K562 (cell line): ENCODE measurements around the gene PPP2R3B. TPM values are rescaled to one million over a fixed set of nuclear protein-coding genes. Genes with fewer than 3 reads are reported as not detected.

Experiments used
- ETV6 ChIP-seq, 3 experiments: fragments of 150-350 bp in 1 of 3; sonication (generic) in 1 of 3; formaldehyde crosslinking in 1 of 3; IDR thresholded peaks; 2 replicates each; pipeline versions ENCODE4 v1.6.1 to v1.8.0; 2014 to 2022; ENCODE audit warnings: borderline replicate concordance in 2 of 3, low read depth in 2 of 3, antibody characterized with exemption in 1 of 3, low read length in 1 of 3, mild to moderate bottlenecking in 1 of 3, missing genetic modification reagents in 1 of 3
- MCM5 ChIP-seq: fragments of 450-650 bp; IDR thresholded peaks from 2 replicates; pipeline ENCODE4 v1.6.1; 2016; ENCODE audit warnings: low read depth
- RBFOX2 ChIP-seq: fragments of 200-400 bp; formaldehyde crosslinking; IDR thresholded peaks from 2 replicates; pipeline ENCODE4 v1.6.1; 2017; ENCODE audit warnings: low read depth, mild to moderate bottlenecking, low read length, moderate library complexity
- RBM17 ChIP-seq: fragments of 200-400 bp; formaldehyde crosslinking; IDR thresholded peaks from 2 replicates; pipeline ENCODE4 v1.6.1; 2017; ENCODE audit warnings: low read depth, mild to moderate bottlenecking, low read length, borderline replicate concordance
- RBM25 ChIP-seq: fragments of 200-400 bp; formaldehyde crosslinking; IDR thresholded peaks from 2 replicates; pipeline ENCODE4 v1.6.1; 2018; ENCODE audit warnings: low read length, low read depth, moderate library complexity; ENCODE audit not compliant: severe bottlenecking
- RUNX1 ChIP-seq: sonication (generic); IDR thresholded peaks from 2 replicates; pipeline ENCODE4 v1.6.1; 2016; ENCODE audit warnings: antibody characterized with exemption, low read depth
- polyA plus RNA-seq, 8 experiments: library from polyadenylated mRNA; depleted of rRNA in 4 of 8; stranded (reverse) in 5 of 8; unstranded in 3 of 8; fragments of >200 nt; fragmentation: Nextera tagmentation in 2 of 8; fragmentation: Illumina TruSeq in 1 of 8; extraction: Ambion mirVana in 2 of 8; extraction: Trizol in 1 of 8; gene quantifications; 2 replicates each; pipeline versions ENCODE4 v1.2.1 to v1.2.3, GENCODE V29; 2011 to 2014; ENCODE audit warnings: inconsistent platforms in 1 of 8, missing spikeins in 1 of 8
- total RNA-seq, 7 experiments: library from RNA; depleted of rRNA in 6 of 7; stranded (reverse); fragments of >200 nt in 6 of 7; fragmentation: Illumina TruSeq in 2 of 7; extraction: Trizol in 2 of 7; gene quantifications; 2 replicates each; pipeline versions ENCODE4 v1.2.1 to v1.2.3, GENCODE V29; 2011 to 2021; ENCODE audit warnings: low replicate concordance in 1 of 7
- TF ChIP-seq, protein P1 (sequence below): fragments of 200-800 bp; sonication (Bioruptor generic); IDR thresholded peaks from 2 replicates; pipeline ENCODE4 v1.6.1; 2016; ENCODE audit warnings: missing genetic modification characterization, missing compliant biosample characterization
- TF ChIP-seq, protein P2 (sequence below): sonication (generic); formaldehyde crosslinking; IDR thresholded peaks from 2 replicates; pipeline ENCODE4 v1.5.0; 2020; ENCODE audit warnings: missing genetic modification reagents
- TF ChIP-seq, protein P3 (sequence below), 2 experiments: IDR thresholded peaks; 2 replicates each; pipeline ENCODE4 v1.6.1; 2012; ENCODE audit warnings: improper control_type of control experiment in 2 of 2, low read depth in 2 of 2, low read length in 2 of 2, borderline replicate concordance in 1 of 2

PPP2R3B gene
- total and polyA plus RNA-seq, 9 of the 15 experiments (the other 6 are each of a cell fraction or from before 2014, with no cell fraction given), result 0.04 to 18.2 (median 8.2) TPM; not detected in 1

- TF ChIP-seq, protein P1, sequence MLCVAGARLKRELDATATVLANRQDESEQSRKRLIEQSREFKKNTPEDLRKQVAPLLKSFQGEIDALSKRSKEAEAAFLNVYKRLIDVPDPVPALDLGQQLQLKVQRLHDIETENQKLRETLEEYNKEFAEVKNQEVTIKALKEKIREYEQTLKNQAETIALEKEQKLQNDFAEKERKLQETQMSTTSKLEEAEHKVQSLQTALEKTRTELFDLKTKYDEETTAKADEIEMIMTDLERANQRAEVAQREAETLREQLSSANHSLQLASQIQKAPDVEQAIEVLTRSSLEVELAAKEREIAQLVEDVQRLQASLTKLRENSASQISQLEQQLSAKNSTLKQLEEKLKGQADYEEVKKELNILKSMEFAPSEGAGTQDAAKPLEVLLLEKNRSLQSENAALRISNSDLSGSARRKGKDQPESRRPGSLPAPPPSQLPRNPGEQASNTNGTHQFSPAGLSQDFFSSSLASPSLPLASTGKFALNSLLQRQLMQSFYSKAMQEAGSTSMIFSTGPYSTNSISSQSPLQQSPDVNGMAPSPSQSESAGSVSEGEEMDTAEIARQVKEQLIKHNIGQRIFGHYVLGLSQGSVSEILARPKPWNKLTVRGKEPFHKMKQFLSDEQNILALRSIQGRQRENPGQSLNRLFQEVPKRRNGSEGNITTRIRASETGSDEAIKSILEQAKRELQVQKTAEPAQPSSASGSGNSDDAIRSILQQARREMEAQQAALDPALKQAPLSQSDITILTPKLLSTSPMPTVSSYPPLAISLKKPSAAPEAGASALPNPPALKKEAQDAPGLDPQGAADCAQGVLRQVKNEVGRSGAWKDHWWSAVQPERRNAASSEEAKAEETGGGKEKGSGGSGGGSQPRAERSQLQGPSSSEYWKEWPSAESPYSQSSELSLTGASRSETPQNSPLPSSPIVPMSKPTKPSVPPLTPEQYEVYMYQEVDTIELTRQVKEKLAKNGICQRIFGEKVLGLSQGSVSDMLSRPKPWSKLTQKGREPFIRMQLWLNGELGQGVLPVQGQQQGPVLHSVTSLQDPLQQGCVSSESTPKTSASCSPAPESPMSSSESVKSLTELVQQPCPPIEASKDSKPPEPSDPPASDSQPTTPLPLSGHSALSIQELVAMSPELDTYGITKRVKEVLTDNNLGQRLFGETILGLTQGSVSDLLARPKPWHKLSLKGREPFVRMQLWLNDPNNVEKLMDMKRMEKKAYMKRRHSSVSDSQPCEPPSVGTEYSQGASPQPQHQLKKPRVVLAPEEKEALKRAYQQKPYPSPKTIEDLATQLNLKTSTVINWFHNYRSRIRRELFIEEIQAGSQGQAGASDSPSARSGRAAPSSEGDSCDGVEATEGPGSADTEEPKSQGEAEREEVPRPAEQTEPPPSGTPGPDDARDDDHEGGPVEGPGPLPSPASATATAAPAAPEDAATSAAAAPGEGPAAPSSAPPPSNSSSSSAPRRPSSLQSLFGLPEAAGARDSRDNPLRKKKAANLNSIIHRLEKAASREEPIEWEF (CRISPR knock-in tag), result no peak
- TF ChIP-seq RUNX1 (no peak), MCM5 (no peak), ETV6 (IDR thresholded peaks at IDR 0.05; ENCODE audit: borderline replicate concordance in 1 of 2, low read depth in 2 of 2, low read length in 1 of 2) (no peak), ETV6 (CRISPR knock-in tag; IDR thresholded peaks at IDR 0.05; ENCODE audit: borderline replicate concordance) (no peak), RBFOX2 (peak; percentile 75), RBM25 (peak; percentile 99), RBM17 (no peak)
- TF ChIP-seq, protein P2, sequence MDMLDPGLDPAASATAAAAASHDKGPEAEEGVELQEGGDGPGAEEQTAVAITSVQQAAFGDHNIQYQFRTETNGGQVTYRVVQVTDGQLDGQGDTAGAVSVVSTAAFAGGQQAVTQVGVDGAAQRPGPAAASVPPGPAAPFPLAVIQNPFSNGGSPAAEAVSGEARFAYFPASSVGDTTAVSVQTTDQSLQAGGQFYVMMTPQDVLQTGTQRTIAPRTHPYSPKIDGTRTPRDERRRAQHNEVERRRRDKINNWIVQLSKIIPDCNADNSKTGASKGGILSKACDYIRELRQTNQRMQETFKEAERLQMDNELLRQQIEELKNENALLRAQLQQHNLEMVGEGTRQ, result peak; percentile 99
- TF ChIP-seq, protein P3, sequence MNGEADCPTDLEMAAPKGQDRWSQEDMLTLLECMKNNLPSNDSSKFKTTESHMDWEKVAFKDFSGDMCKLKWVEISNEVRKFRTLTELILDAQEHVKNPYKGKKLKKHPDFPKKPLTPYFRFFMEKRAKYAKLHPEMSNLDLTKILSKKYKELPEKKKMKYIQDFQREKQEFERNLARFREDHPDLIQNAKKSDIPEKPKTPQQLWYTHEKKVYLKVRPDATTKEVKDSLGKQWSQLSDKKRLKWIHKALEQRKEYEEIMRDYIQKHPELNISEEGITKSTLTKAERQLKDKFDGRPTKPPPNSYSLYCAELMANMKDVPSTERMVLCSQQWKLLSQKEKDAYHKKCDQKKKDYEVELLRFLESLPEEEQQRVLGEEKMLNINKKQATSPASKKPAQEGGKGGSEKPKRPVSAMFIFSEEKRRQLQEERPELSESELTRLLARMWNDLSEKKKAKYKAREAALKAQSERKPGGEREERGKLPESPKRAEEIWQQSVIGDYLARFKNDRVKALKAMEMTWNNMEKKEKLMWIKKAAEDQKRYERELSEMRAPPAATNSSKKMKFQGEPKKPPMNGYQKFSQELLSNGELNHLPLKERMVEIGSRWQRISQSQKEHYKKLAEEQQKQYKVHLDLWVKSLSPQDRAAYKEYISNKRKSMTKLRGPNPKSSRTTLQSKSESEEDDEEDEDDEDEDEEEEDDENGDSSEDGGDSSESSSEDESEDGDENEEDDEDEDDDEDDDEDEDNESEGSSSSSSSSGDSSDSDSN (IDR thresholded peaks at IDR 0.05; ENCODE audit: borderline replicate concordance in 1 of 2, low read depth in 2 of 2, low read length in 2 of 2), result no peak
Observed at GRCh38 chrX:318739-319578, 67.7 kb downstream of the PPP2R3B start, which contains the start of gene GTPBP6 (continued).
